Neural progenitor cell (in vitro differentiated cells): Measurements from ENCODE around the gene TMX1. TPM values are rescaled to one million over a fixed set of nuclear protein-coding genes. Genes with fewer than 3 reads are reported as not detected.

ENCODE experiments used
- DNase-seq: peaks from one replicate; pipeline ENCODE4 v3.0.0-alpha.2; 2016; ENCODE audit warnings: low spot score
- H2AFZ ChIP-seq: fragments of 200-600 bp; sonication (generic); replicated peaks from 2 replicates; pipeline ENCODE4 v1.6.1; 2016; ENCODE audit warnings: antibody characterized with exemption
- H3F3A ChIP-seq: fragments of 200-600 bp; sonication (generic); 2 replicates; pipeline ENCODE4 v1.6.1; 2016; ENCODE audit warnings: antibody characterized with exemption, low read depth
- H3K27ac ChIP-seq: fragments of 200-600 bp; sonication (generic); 2 replicates; pipeline ENCODE4 v1.5.1; 2016; ENCODE audit warnings: mild to moderate bottlenecking
- H3K27me3 ChIP-seq: fragments of 200-600 bp; sonication (generic); 2 replicates; pipeline ENCODE4 v1.6.1; 2016; ENCODE audit warnings: mild to moderate bottlenecking, moderate library complexity
- H3K36me3 ChIP-seq: fragments of 200-600 bp; sonication (generic); 2 replicates; pipeline ENCODE4 v1.5.1; 2016
- H3K4me1 ChIP-seq: fragments of 200-600 bp; sonication (generic); 2 replicates; pipeline ENCODE4 v1.6.1; 2016; ENCODE audit warnings: mixed run types
- H3K4me2 ChIP-seq: fragments of 200-600 bp; sonication (generic); 2 replicates; pipeline ENCODE4 v1.6.1; 2016
- H3K4me3 ChIP-seq: fragments of 200-600 bp; sonication (generic); 2 replicates; pipeline ENCODE4 v1.5.1; 2016
- H3K79me2 ChIP-seq: fragments of 200-600 bp; sonication (generic); 2 replicates; pipeline ENCODE4 v1.6.1; 2016; ENCODE audit warnings: low read depth
- H3K9ac ChIP-seq: fragments of 200-600 bp; sonication (generic); 2 replicates; pipeline ENCODE4 v1.6.1; 2016
- H3K9me3 ChIP-seq: fragments of 200-600 bp; sonication (generic); 2 replicates; pipeline ENCODE4 v1.5.1; 2016; ENCODE audit warnings: low read depth
- H4K20me1 ChIP-seq: fragments of 200-600 bp; sonication (generic); 2 replicates; pipeline ENCODE4 v1.6.1; 2016; ENCODE audit warnings: low read depth
- H3K27ac Mint-ChIP-seq: 3 replicates; pipeline ENCODE4 v1.8.0; 2021; ENCODE audit warnings: mixed read lengths
- H3K27me3 Mint-ChIP-seq: 2 replicates; pipeline ENCODE4 v1.8.0; 2022; ENCODE audit warnings: low read depth, mild to moderate bottlenecking, inconsistent platforms, moderate library complexity, mixed read lengths; ENCODE audit not compliant: insufficient read depth
- H3K36me3 Mint-ChIP-seq: 3 replicates; pipeline ENCODE4 v1.8.0; 2021; ENCODE audit warnings: mixed read lengths
- H3K4me1 Mint-ChIP-seq: 3 replicates; pipeline ENCODE4 v1.8.0; 2021; ENCODE audit warnings: mixed read lengths
- H3K4me3 Mint-ChIP-seq: 3 replicates; pipeline ENCODE4 v1.8.0; 2021; ENCODE audit warnings: mild to moderate bottlenecking, moderate library complexity, mixed read lengths
- H3K9me3 Mint-ChIP-seq: 3 replicates; pipeline ENCODE4 v1.8.0; 2020; ENCODE audit warnings: mixed read lengths
- EZH2 ChIP-seq: fragments of 200-600 bp; sonication (generic); IDR thresholded peaks from 2 replicates; pipeline ENCODE4 v1.6.1; 2017; ENCODE audit warnings: antibody characterized with exemption, mild to moderate bottlenecking, moderate library complexity
- EZH2phosphoT487 ChIP-seq: fragments of 200-600 bp; sonication (generic); IDR thresholded peaks from 2 replicates; pipeline ENCODE4 v1.6.1; 2017; ENCODE audit warnings: antibody characterized with exemption
- total RNA-seq: library from RNA; depleted of rRNA; stranded (reverse); fragments of >200 nt; gene quantifications from 2 replicates; pipeline ENCODE4 v1.2.3, GENCODE V29; 2015; ENCODE audit warnings: low replicate concordance
- TF ChIP-seq, protein P1 (sequence below): fragments of 200-600 bp; sonication (generic); IDR thresholded peaks from 2 replicates; pipeline ENCODE4 v1.5.1; 2017; ENCODE audit warnings: antibody characterized with exemption, mild to moderate bottlenecking

Gene TMX1
- total RNA-seq, 1 donor from 2014 or later: 96.4 TPM

DNA sequence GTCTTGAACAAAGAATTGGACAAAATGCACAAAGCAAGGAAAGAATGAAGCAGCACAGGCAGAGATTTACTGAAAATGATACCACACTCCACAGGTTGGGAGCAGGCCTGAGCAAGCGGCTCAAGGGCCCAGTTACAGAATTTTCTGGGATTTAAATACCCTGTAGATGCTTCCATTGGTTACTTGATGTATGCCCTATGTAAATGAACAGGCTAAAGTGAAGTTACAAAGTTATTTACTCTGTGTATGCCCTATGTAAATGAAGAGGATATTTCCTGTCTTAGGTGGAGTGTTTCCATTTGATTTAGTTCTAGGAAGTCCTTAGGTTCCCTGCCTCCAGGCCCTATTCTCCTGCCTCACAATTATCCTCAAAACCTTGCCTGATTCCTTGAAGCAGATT, 36.6 kb downstream of the TMX1 start:
- no peak overlapping the region for H3K4me3 ChIP-seq
- no peak overlapping the region for H3K4me3 Mint-ChIP-seq
- H3K9me3 ChIP-seq: no peaks in the 10 kb centered on the region
- no peaks in the 10 kb centered on the region for H3K36me3 Mint-ChIP-seq
- no peaks in the 10 kb centered on the region for H3F3A ChIP-seq
- no peak overlapping the region for H3K27ac Mint-ChIP-seq
- no peaks in the 10 kb centered on the region for H4K20me1 ChIP-seq
- no peaks in the 10 kb centered on the region for H3K36me3 ChIP-seq
- H3K27ac ChIP-seq: no peak overlapping the region
- H3K4me1 ChIP-seq: peaks cover 3% of the 10 kb centered on the region
- no peak overlapping the region for H2AFZ ChIP-seq
- no peak overlapping the region for H3K4me2 ChIP-seq
- H3K4me1 Mint-ChIP-seq: no peaks in the 10 kb centered on the region
- DNase-seq: no peak
- no peaks in the 10 kb centered on the region for H3K27me3 ChIP-seq
- H3K79me2 ChIP-seq: no peaks in the 10 kb centered on the region
- no peak overlapping the region for H3K9ac ChIP-seq
- no peaks in the 10 kb centered on the region for H3K27me3 Mint-ChIP-seq
- no peaks in the 10 kb centered on the region for H3K9me3 Mint-ChIP-seq
- TF ChIP-seq EZH2 (no peak), EZH2phosphoT487 (no peak)
- TF ChIP-seq, protein P1, sequence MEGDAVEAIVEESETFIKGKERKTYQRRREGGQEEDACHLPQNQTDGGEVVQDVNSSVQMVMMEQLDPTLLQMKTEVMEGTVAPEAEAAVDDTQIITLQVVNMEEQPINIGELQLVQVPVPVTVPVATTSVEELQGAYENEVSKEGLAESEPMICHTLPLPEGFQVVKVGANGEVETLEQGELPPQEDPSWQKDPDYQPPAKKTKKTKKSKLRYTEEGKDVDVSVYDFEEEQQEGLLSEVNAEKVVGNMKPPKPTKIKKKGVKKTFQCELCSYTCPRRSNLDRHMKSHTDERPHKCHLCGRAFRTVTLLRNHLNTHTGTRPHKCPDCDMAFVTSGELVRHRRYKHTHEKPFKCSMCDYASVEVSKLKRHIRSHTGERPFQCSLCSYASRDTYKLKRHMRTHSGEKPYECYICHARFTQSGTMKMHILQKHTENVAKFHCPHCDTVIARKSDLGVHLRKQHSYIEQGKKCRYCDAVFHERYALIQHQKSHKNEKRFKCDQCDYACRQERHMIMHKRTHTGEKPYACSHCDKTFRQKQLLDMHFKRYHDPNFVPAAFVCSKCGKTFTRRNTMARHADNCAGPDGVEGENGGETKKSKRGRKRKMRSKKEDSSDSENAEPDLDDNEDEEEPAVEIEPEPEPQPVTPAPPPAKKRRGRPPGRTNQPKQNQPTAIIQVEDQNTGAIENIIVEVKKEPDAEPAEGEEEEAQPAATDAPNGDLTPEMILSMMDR: no peak

GRCh38 chr14:51277753-51278415, 37.8 kb downstream of the TMX1 start:
- Histone ChIP-seq H3K36me3 (no peaks in the 10 kb centered on the region), H3K4me1 (peaks cover 3% of the 10 kb centered on the region), H3K4me2 (no peak overlapping the region), H2AFZ (no peak overlapping the region), H3F3A (no peaks in the 10 kb centered on the region), H3K27me3 (no peaks in the 10 kb centered on the region), H3K79me2 (no peaks in the 10 kb centered on the region), H3K4me3 (no peak overlapping the region), H4K20me1 (no peaks in the 10 kb centered on the region), H3K9me3 (no peaks in the 10 kb centered on the region), H3K27ac (no peak overlapping the region), H3K9ac (no peak overlapping the region)
- H3K9me3 Mint-ChIP-seq: no peaks in the 10 kb centered on the region
- H3K27ac Mint-ChIP-seq: no peak overlapping the region
- no peak overlapping the region for H3K4me3 Mint-ChIP-seq
- H3K36me3 Mint-ChIP-seq: no peaks in the 10 kb centered on the region
- no peaks in the 10 kb centered on the region for H3K27me3 Mint-ChIP-seq
- no peak for DNase-seq
- no peaks in the 10 kb centered on the region for H3K4me1 Mint-ChIP-seq
- no peak for TF ChIP-seq EZH2
- no peak for TF ChIP-seq EZH2phosphoT487
- TF ChIP-seq, protein P1: no peak

GRCh38 chr14:51282517-51282916, 42.5 kb downstream of the TMX1 start:
- no peaks in the 10 kb centered on the region for H3K36me3 ChIP-seq
- no peak overlapping the region for H3K9ac ChIP-seq
- H2AFZ ChIP-seq: no peak overlapping the region
- H4K20me1 ChIP-seq: no peaks in the 10 kb centered on the region
- Mint-ChIP-seq H3K27me3 (no peaks in the 10 kb centered on the region), H3K36me3 (no peaks in the 10 kb centered on the region), H3K4me1 (peaks cover 3% of the 10 kb centered on the region), H3K9me3 (no peaks in the 10 kb centered on the region), H3K4me3 (no peak overlapping the region), H3K27ac (no peak overlapping the region)
- no peak overlapping the region for H3K4me2 ChIP-seq
- no peaks in the 10 kb centered on the region for H3K27me3 ChIP-seq
- no peak for DNase-seq
- no peak for TF ChIP-seq EZH2phosphoT487
- TF ChIP-seq, protein P1: no peak
- no peak for TF ChIP-seq EZH2
- H3K4me3 ChIP-seq: no peak overlapping the region
- H3K9me3 ChIP-seq: no peaks in the 10 kb centered on the region
- H3K27ac ChIP-seq: no peak overlapping the region
- H3F3A ChIP-seq: no peaks in the 10 kb centered on the region
- H3K4me1 ChIP-seq: peaks cover 3% of the 10 kb centered on the region
- H3K79me2 ChIP-seq: no peaks in the 10 kb centered on the region
